Stimulated activated CD8-positive, alpha-beta memory T cell treated with anti-CD3 and anti-CD28 coated beads, Interleukin-12 subunit alpha, Interleukin-12 subunit beta, amount 100 ng/mL, for 1 hour (primary cell): ENCODE data around the gene TXNIP.
A peak's percentile ranks its signal among the peaks of the same experiment; 100 is the strongest.
"Not testable (repeated sequence)": the region's sequence is repeated elsewhere in the genome, so short reads cannot be mapped to it uniquely, and the experiment has no call there.

Experiments
- DNase-seq: peaks from one replicate; pipeline ENCODE4 v3.0.0-alpha.2; 2020; ENCODE audit warnings: low read depth

Gene TXNIP

GRCh38 chr1:145996433-145997015 is at the start of gene TXNIP:
Gene TXNIP, minus strand, starts transcription at chr1:145996579. Its CDS starts 313 bp downstream, at chr1:145996266.
- DNase-seq, result peak; percentile 89

- DNase-seq, result no peak
Measured at GRCh38 chr1:146039844-146040194, 43.4 kb upstream of the TXNIP start.

- DNase-seq, result peak; percentile 56
Measured at GRCh38 chr1:146036965-146037646, 40.7 kb upstream of the TXNIP start.

GRCh38 chr1:146036241-146036964 is 40.0 kb upstream of the TXNIP start:
- DNase-seq, result no peak

GRCh38 chr1:146035048-146035423 is 38.7 kb upstream of the TXNIP start:
- DNase-seq, result no peak

GRCh38 chr1:146032631-146033219 is 36.3 kb upstream of the TXNIP start:
- DNase-seq, result no peak

GRCh38 chr1:146031476-146031875 is 35.1 kb upstream of the TXNIP start:
- no peak for DNase-seq

- no peak for DNase-seq
Measured at GRCh38 chr1:146029117-146029516, 32.7 kb upstream of the TXNIP start.

- not testable (repeated sequence) for DNase-seq
Measured at GRCh38 chr1:146026650-146027049, 30.3 kb upstream of the TXNIP start.

- DNase-seq, result not testable (repeated sequence)
Measured at GRCh38 chr1:146025787-146026495, 29.6 kb upstream of the TXNIP start.

GRCh38 chr1:146022403-146023127 is 26.2 kb upstream of the TXNIP start:
- DNase-seq, result no peak

GRCh38 chr1:146021622-146022402 is 25.4 kb upstream of the TXNIP start, which contains the start of gene HJV:
Gene HJV, minus strand, starts transcription at chr1:146021735. Its CDS starts 1,504 bp downstream, at chr1:146020231.
- no peak for DNase-seq

- no peak for DNase-seq
Measured at GRCh38 chr1:146021050-146021445, 24.7 kb upstream of the TXNIP start.

- no peak for DNase-seq
Measured at GRCh38 chr1:146020058-146021049, 24.0 kb upstream of the TXNIP start.

GRCh38 chr1:146019231-146020057 is 23.1 kb upstream of the TXNIP start:
- no peak for DNase-seq

GRCh38 chr1:146016891-146017290 is 20.5 kb upstream of the TXNIP start:
- no peak for DNase-seq

- DNase-seq, result no peak
Measured at GRCh38 chr1:146013559-146013922, 17.2 kb upstream of the TXNIP start.

- DNase-seq, result no peak
Measured at GRCh38 chr1:146012703-146013558, 16.6 kb upstream of the TXNIP start.
